Muscle layer of duodenum (tissue), 2 donors: ENCODE data around the gene NXPH1.

Experiments used
- H3K27ac ChIP-seq: one replicate; pipeline ENCODE4 v1.7.0; 2013; ENCODE audit warnings: mild to moderate bottlenecking, low read length
- H3K27me3 ChIP-seq: one replicate; pipeline ENCODE4 v1.7.0; 2013; ENCODE audit warnings: low read depth, mild to moderate bottlenecking, control low read depth, low read length
- H3K36me3 ChIP-seq, 2 donors: one replicate each; pipeline ENCODE4 v1.7.0; 2013; ENCODE audit warnings: low read length in 2 of 2, control low read depth in 1 of 2, mild to moderate bottlenecking in 1 of 2; ENCODE audit not compliant: insufficient read depth in 2 of 2, control insufficient read depth in 1 of 2
- H3K4me1 ChIP-seq, 2 donors: one replicate each; pipeline ENCODE4 v1.7.0; 2013; ENCODE audit warnings: low read length in 2 of 2, mild to moderate bottlenecking in 2 of 2, control low read depth in 1 of 2, moderate library complexity in 1 of 2; ENCODE audit not compliant: insufficient read depth in 2 of 2, control insufficient read depth in 1 of 2
- H3K4me3 ChIP-seq, 2 donors: one replicate each; pipeline ENCODE4 v1.7.0; 2013; ENCODE audit warnings: low read length in 2 of 2, low read depth in 1 of 2, mild to moderate bottlenecking in 1 of 2
- H3K9me3 ChIP-seq, 2 donors: one replicate each; pipeline ENCODE4 v1.7.0; 2013; ENCODE audit warnings: low read length in 2 of 2, control low read depth in 1 of 2, mild to moderate bottlenecking in 1 of 2; ENCODE audit not compliant: control insufficient read depth in 1 of 2
- donor health status: healthy.

The NXPH1 gene

GRCh38 chr7:8481096-8481495 lies 47.7 kb downstream of the NXPH1 start:
- H3K9me3 ChIP-seq, result peaks cover 0 to 9% of the 10 kb centered on the region in 2 donors
- no peak overlapping the region for H3K27ac ChIP-seq
- H3K27me3 ChIP-seq, result no peaks in the 10 kb centered on the region
- peaks cover 0 to 6% of the 10 kb centered on the region in 2 donors for H3K4me1 ChIP-seq
- H3K36me3 ChIP-seq, result no peaks in the 10 kb centered on the region
- H3K4me3 ChIP-seq, result no peak overlapping the region

- no peaks in the 10 kb centered on the region for H3K36me3 ChIP-seq
- no peak overlapping the region for H3K4me3 ChIP-seq
- peaks cover 0 to 9% of the 10 kb centered on the region in 2 donors for H3K9me3 ChIP-seq
- H3K27ac ChIP-seq, result no peak overlapping the region
- H3K4me1 ChIP-seq, result peaks cover 0 to 6% of the 10 kb centered on the region in 2 donors
- H3K27me3 ChIP-seq, result no peaks in the 10 kb centered on the region
Observed at GRCh38 chr7:8481752-8482446, 48.5 kb downstream of the NXPH1 start.

DNA sequence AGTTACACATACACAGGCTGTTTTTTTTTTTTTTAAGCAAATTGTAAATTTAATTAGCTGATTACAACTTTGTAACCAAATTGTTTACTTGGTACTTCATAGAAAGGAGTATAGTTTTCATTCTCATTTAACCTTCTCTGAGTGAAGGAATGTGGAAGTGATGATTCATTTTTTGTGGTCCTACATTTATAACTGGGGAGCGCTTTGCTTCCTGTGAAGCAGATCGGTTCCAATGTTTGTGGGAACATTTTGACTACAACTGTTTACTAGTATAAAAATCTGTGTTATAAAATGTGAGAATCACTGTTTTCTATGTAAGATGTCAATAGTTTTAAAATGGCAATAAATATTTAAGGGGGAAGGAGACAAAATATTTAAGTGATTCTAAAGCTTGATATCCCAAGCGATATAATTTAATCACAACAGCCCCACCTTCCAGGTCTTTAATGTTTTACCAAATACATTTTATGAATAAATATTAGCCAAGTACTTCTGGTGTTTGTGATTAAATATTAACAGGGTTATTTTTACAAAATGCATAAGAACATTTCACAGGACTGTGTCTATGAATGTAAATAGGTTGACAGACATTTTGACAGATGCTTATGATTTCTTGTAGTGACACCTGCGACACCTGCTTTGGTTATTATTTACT lies 57.1 kb downstream of the NXPH1 start:
- Histone ChIP-seq H3K4me3 (no peak overlapping the region), H3K9me3 (no peaks in the 10 kb centered on the region), H3K36me3 (no peaks in the 10 kb centered on the region), H3K27me3 (no peaks in the 10 kb centered on the region), H3K4me1 (no peaks in the 10 kb centered on the region), H3K27ac (no peak overlapping the region)

- Histone ChIP-seq H3K36me3 (no peaks in the 10 kb centered on the region), H3K9me3 (no peaks in the 10 kb centered on the region), H3K4me1 (no peaks in the 10 kb centered on the region), H3K4me3 (no peak overlapping the region), H3K27ac (no peak overlapping the region), H3K27me3 (no peaks in the 10 kb centered on the region)
Observed at GRCh38 chr7:8491106-8491505, 57.7 kb downstream of the NXPH1 start.

DNA sequence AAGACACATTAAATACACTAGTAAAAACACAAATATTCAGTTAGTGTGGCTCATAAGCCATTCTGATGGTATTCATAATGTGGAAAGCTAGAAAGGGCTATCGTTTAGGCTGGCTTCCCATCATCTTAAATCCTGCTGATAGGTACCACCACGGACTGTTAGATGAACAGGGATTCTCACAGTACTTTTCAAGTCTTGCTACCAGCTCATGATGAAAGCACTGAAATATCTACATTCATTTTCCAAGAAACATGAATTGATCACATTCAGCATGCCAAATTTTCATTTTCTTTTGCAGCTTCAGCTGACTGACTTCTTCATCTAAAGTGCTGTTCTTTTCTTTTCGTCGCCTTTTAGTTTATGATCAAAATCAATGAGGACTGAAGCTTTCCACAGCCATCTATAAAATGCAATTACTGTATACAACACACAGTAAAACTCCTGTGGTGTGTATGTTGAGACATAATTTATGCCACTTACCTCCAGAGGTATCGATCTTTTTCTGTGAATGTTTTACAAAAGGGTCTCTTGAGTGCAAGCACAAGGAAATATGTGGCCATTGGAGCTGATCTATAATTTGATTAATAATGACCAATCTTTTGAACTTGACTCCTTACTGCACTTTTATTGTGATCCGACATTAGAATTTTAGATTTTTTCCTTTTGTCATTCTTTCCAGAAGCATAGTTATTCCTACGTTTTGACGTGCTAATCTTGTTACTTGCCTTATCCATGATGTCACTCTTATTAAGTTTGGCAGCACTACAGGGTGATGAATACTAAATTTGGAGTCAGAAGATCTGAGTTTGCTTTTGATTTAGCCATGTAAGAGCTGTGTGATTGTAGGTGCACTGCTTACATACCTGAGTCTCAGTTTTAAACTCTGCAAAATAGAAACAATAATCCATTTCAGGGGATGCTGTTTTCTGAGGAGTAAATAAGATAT lies 58.4 kb downstream of the NXPH1 start:
- Histone ChIP-seq H3K4me3 (no peak overlapping the region), H3K27me3 (no peaks in the 10 kb centered on the region), H3K27ac (no peak overlapping the region), H3K36me3 (no peaks in the 10 kb centered on the region), H3K9me3 (no peaks in the 10 kb centered on the region), H3K4me1 (no peaks in the 10 kb centered on the region)

GRCh38 chr7:8499128-8499527 lies 65.7 kb downstream of the NXPH1 start:
- no peaks in the 10 kb centered on the region for H3K36me3 ChIP-seq
- H3K4me1 ChIP-seq, result no peaks in the 10 kb centered on the region
- H3K9me3 ChIP-seq, result no peaks in the 10 kb centered on the region
- H3K27me3 ChIP-seq, result no peaks in the 10 kb centered on the region
- no peak overlapping the region for H3K27ac ChIP-seq
- H3K4me3 ChIP-seq, result no peak overlapping the region

GRCh38 chr7:8500286-8500685 lies 66.9 kb downstream of the NXPH1 start:
- no peaks in the 10 kb centered on the region for H3K4me1 ChIP-seq
- H3K4me3 ChIP-seq, result no peak overlapping the region
- H3K36me3 ChIP-seq, result no peaks in the 10 kb centered on the region
- no peaks in the 10 kb centered on the region for H3K9me3 ChIP-seq
- no peak overlapping the region for H3K27ac ChIP-seq
- H3K27me3 ChIP-seq, result no peaks in the 10 kb centered on the region

GRCh38 chr7:8507566-8507965 lies 74.2 kb downstream of the NXPH1 start:
- Histone ChIP-seq H3K4me1 (no peaks in the 10 kb centered on the region), H3K36me3 (no peaks in the 10 kb centered on the region), H3K27me3 (no peaks in the 10 kb centered on the region), H3K9me3 (no peaks in the 10 kb centered on the region), H3K27ac (no peak overlapping the region), H3K4me3 (no peak overlapping the region)

GRCh38 chr7:8509621-8510020 lies 76.2 kb downstream of the NXPH1 start:
- Histone ChIP-seq H3K27me3 (no peaks in the 10 kb centered on the region), H3K36me3 (no peaks in the 10 kb centered on the region), H3K9me3 (no peaks in the 10 kb centered on the region), H3K27ac (no peak overlapping the region), H3K4me3 (no peak overlapping the region), H3K4me1 (no peaks in the 10 kb centered on the region)

DNA sequence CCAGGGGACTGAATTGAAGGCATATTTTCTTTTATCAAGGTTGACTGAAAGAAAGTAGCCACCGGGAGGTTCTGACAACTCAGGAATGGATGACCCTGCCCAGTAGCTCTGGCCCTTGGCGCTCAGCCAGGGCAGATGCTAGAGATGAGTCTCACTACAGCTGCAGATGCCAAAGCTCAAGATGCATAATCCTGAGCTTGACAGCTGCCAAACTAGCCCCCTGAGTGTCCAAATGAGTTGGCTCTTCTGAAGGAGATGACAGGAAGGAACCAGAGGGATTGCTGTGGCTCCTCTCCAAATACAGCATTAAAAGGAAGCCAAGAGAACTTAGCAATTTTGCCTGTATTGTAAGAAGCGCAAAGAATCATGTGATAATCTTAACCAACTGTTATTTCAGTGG lies 78.4 kb downstream of the NXPH1 start:
- H3K4me3 ChIP-seq, result no peak overlapping the region
- no peaks in the 10 kb centered on the region for H3K9me3 ChIP-seq
- H3K27ac ChIP-seq, result no peak overlapping the region
- no peaks in the 10 kb centered on the region for H3K4me1 ChIP-seq
- no peaks in the 10 kb centered on the region for H3K27me3 ChIP-seq
- H3K36me3 ChIP-seq, result no peaks in the 10 kb centered on the region

- H3K4me1 ChIP-seq, result no peaks in the 10 kb centered on the region
- H3K27ac ChIP-seq, result no peak overlapping the region
- no peaks in the 10 kb centered on the region for H3K36me3 ChIP-seq
- no peaks in the 10 kb centered on the region for H3K27me3 ChIP-seq
- no peak overlapping the region for H3K4me3 ChIP-seq
- no peaks in the 10 kb centered on the region for H3K9me3 ChIP-seq
Observed at GRCh38 chr7:8514781-8515519, 81.5 kb downstream of the NXPH1 start.
